ENCODE measurements around the gene SLC25A53. TPM values are rescaled to one million over a fixed set of nuclear protein-coding genes. Genes with fewer than 3 reads are reported as not detected.

SLC25A53 gene
- total and polyA plus RNA-seq, 10 of the 15 experiments (the other 5 are each of a cell fraction or from before 2014, with no cell fraction given), result 4.1 to 11.4 (median 7.6) TPM

DNA sequence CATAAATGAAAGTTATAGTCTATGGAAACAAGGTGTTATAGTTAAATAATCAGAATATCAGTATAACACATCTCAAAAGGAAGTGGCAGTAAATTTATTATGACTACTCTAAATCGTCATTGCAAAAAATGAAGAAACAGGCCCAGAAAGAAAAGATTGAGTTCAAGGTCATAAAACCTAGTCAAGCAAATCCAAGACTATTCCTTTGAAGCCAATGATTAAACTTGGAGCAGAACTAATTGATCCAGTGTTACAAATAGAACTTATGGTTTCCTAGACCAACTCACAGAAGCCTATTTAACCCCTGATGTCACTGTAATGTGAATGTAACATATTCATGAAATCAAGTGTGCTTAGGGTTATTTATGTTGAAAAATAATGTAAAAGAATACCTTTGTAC is 11.3 kb upstream of the SLC25A53 start (continued):
- TF ChIP-seq, protein P1, sequence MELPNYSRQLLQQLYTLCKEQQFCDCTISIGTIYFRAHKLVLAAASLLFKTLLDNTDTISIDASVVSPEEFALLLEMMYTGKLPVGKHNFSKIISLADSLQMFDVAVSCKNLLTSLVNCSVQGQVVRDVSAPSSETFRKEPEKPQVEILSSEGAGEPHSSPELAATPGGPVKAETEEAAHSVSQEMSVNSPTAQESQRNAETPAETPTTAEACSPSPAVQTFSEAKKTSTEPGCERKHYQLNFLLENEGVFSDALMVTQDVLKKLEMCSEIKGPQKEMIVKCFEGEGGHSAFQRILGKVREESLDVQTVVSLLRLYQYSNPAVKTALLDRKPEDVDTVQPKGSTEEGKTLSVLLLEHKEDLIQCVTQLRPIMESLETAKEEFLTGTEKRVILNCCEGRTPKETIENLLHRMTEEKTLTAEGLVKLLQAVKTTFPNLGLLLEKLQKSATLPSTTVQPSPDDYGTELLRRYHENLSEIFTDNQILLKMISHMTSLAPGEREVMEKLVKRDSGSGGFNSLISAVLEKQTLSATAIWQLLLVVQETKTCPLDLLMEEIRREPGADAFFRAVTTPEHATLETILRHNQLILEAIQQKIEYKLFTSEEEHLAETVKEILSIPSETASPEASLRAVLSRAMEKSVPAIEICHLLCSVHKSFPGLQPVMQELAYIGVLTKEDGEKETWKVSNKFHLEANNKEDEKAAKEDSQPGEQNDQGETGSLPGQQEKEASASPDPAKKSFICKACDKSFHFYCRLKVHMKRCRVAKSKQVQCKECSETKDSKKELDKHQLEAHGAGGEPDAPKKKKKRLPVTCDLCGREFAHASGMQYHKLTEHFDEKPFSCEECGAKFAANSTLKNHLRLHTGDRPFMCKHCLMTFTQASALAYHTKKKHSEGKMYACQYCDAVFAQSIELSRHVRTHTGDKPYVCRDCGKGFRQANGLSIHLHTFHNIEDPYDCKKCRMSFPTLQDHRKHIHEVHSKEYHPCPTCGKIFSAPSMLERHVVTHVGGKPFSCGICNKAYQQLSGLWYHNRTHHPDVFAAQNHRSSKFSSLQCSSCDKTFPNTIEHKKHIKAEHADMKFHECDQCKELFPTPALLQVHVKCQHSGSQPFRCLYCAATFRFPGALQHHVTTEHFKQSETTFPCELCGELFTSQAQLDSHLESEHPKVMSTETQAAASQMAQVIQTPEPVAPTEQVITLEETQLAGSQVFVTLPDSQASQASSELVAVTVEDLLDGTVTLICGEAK (IDR thresholded peaks at IDR 0.05; ENCODE audit: borderline replicate concordance), result no peak
- TF ChIP-seq RAD21 (IDR thresholded peaks at IDR 0.05; ENCODE audit: insufficient read depth, low read depth, low read length) (no peak), ZZZ3 (IDR thresholded peaks at IDR 0.05; ENCODE audit: control insufficient read depth, insufficient read length, low read depth) (no peak), NRF1 (conservative IDR thresholded peaks at IDR 0.05; ENCODE audit: low read depth, low read length) (no peak), SRF (IDR thresholded peaks at IDR 0.05; ENCODE audit: low read depth in 2 of 2, low read length in 2 of 2) (no peak), MEF2B (IDR thresholded peaks at IDR 0.05; ENCODE audit: partially characterized antibody, poor library complexity, severe bottlenecking) (no peak), KLF5 (IDR thresholded peaks at IDR 0.05; ENCODE audit: partially characterized antibody) (no peak), IRF3 (IDR thresholded peaks at IDR 0.05) (no peak), PML (IDR thresholded peaks at IDR 0.05; ENCODE audit: low read length) (no peak)
- TF ChIP-seq, protein P2, sequence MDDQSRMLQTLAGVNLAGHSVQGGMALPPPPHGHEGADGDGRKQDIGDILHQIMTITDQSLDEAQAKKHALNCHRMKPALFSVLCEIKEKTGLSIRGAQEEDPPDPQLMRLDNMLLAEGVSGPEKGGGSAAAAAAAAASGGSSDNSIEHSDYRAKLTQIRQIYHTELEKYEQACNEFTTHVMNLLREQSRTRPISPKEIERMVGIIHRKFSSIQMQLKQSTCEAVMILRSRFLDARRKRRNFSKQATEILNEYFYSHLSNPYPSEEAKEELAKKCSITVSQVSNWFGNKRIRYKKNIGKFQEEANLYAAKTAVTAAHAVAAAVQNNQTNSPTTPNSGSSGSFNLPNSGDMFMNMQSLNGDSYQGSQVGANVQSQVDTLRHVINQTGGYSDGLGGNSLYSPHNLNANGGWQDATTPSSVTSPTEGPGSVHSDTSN (IDR thresholded peaks at IDR 0.05; ENCODE audit: insufficient replicate concordance, low read depth, low read length), result no peak

Measured in GM12878 (cell line).